T-helper 2 cell treated with Interferon-gamma antibody and Interleukin-4, amounts not matched to agents 100 ng/mL and 5 ng/mL, for 36 hours (primary cell): ENCODE data around the gene RAC2. TPM values are rescaled to one million over a fixed set of nuclear protein-coding genes. Genes with fewer than 3 reads are reported as not detected.

Experiments
- intact Hi-C: fragments of 100-400 bp; cut with micrococcal nuclease; formaldehyde crosslinking; loops from one replicate; pipeline ENCODE4 v1.15.1; 2023
- total RNA-seq: library from RNA; stranded (reverse); gene quantifications from 2 replicates; pipeline ENCODE4 v1.2.3, GENCODE V29; 2022

Gene RAC2
- total RNA-seq, 1 donor from 2014 or later = 806 TPM

- intact Hi-C loops = no loop called here
Observed at GRCh38 chr22:37276776-37277175, 32.7 kb upstream of the RAC2 start.

GRCh38 chr22:37275622-37276021 lies 31.6 kb upstream of the RAC2 start:
- intact Hi-C loops = no loop called here

- intact Hi-C loops = no loop called here
Observed at GRCh38 chr22:37275134-37275533, 31.1 kb upstream of the RAC2 start.

- intact Hi-C loops = no loop called here
Observed at GRCh38 chr22:37274380-37274862, 30.4 kb upstream of the RAC2 start.

- intact Hi-C loops = no loop called here
Observed at GRCh38 chr22:37273846-37274225, 29.8 kb upstream of the RAC2 start.

- intact Hi-C loops = no loop called here
Observed at GRCh38 chr22:37273126-37273845, 29.2 kb upstream of the RAC2 start.

- intact Hi-C loops = no loop called here
Observed at GRCh38 chr22:37270928-37271650, 27.0 kb upstream of the RAC2 start.

- intact Hi-C loops = no loop called here
Observed at GRCh38 chr22:37269936-37270678, 26.0 kb upstream of the RAC2 start.

GRCh38 chr22:37267661-37268413 lies 23.8 kb upstream of the RAC2 start:
- intact Hi-C loops = loop anchor here (1.0 to 2.0 kb wide), 3 partner anchors 15 to 189 kb away; partner anchors contain the start of gene CYTH4

- intact Hi-C loops = loop anchor here (1.0 to 2.0 kb wide), 3 partner anchors 16 to 190 kb away; partner anchors contain the start of gene CYTH4
Observed at GRCh38 chr22:37267135-37267587, 23.1 kb upstream of the RAC2 start.

- intact Hi-C loops = loop anchor here (1.0 to 2.0 kb wide), 3 partner anchors 16 to 191 kb away; partner anchors contain the start of gene CYTH4
Observed at GRCh38 chr22:37266581-37267134, 22.6 kb upstream of the RAC2 start.

GRCh38 chr22:37263966-37264887 lies 20.2 kb upstream of the RAC2 start:
- intact Hi-C loops = loop anchor here (5.0 kb wide), 1 partner anchor 97 kb away; no protein-coding TSS in a partner anchor

GRCh38 chr22:37262346-37262745 lies 18.3 kb upstream of the RAC2 start:
- intact Hi-C loops = loop anchor here (5.0 kb wide), 1 partner anchor 95 kb away; no protein-coding TSS in a partner anchor

GRCh38 chr22:37260901-37261336 lies 16.9 kb upstream of the RAC2 start:
- intact Hi-C loops = loop anchor here (2.0 to 5.0 kb wide), 2 partner anchors 16 to 94 kb away; partner anchors contain the start of gene RAC2

GRCh38 chr22:37260155-37260795 lies 16.2 kb upstream of the RAC2 start:
- intact Hi-C loops = loop anchor here (2.0 to 5.0 kb wide), 2 partner anchors 15 to 93 kb away; partner anchors contain the start of gene RAC2

- intact Hi-C loops = loop anchor here (2.0 to 5.0 kb wide), 3 partner anchors 15 to 197 kb away; partner anchors contain the start of gene RAC2
Observed at GRCh38 chr22:37259540-37260029, 15.5 kb upstream of the RAC2 start.

- intact Hi-C loops = loop anchor here (2.0 kb wide), 1 partner anchor 198 kb away; no protein-coding TSS in a partner anchor
Observed at GRCh38 chr22:37258753-37259401, 14.8 kb upstream of the RAC2 start.
